Measurements from ENCODE around the gene POLR1G. TPM values are rescaled to one million over a fixed set of nuclear protein-coding genes. Genes with fewer than 3 reads are reported as not detected.

The POLR1G gene
- total and polyA plus RNA-seq, 9 of the 15 experiments (the other 6 are each of a cell fraction or from before 2014, with no cell fraction given) = 3.0 to 50.1 (median 27.4) TPM

DNA sequence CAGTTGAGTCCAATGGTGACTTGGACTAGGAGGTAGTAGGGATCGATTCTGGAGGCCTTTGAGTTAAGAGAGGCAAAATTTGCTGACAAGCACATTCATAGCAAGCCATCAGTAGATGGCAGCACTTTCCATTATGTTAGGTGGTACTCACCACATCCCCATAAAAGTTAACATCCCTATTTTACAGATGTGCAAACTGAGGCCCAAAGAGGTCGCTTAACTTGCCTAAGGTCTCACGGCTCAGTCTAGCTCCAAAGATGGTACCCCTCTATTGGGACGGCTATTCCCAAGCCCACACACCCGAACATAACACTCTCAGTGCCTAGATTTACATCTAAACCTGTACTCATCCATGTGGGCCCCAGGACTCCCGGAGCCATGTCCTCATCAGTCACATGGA lies 39.9 kb downstream of the POLR1G start (continued):
- TF ChIP-seq, protein P1, sequence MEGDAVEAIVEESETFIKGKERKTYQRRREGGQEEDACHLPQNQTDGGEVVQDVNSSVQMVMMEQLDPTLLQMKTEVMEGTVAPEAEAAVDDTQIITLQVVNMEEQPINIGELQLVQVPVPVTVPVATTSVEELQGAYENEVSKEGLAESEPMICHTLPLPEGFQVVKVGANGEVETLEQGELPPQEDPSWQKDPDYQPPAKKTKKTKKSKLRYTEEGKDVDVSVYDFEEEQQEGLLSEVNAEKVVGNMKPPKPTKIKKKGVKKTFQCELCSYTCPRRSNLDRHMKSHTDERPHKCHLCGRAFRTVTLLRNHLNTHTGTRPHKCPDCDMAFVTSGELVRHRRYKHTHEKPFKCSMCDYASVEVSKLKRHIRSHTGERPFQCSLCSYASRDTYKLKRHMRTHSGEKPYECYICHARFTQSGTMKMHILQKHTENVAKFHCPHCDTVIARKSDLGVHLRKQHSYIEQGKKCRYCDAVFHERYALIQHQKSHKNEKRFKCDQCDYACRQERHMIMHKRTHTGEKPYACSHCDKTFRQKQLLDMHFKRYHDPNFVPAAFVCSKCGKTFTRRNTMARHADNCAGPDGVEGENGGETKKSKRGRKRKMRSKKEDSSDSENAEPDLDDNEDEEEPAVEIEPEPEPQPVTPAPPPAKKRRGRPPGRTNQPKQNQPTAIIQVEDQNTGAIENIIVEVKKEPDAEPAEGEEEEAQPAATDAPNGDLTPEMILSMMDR (IDR thresholded peaks at IDR 0.05 in 2 of 3, conservative IDR thresholded peaks at IDR 0.05 in 1 of 3; ENCODE audit: insufficient read depth in 2 of 3, low read depth in 1 of 3, low read length in 3 of 3) = peak; percentile 46 to 60 (median 57)
- TF ChIP-seq BCOR (IDR thresholded peaks at IDR 0.05) = peak; percentile 99
- TF ChIP-seq RB1 (IDR thresholded peaks at IDR 0.05; ENCODE audit: low read depth) = peak; percentile 41; the same call in 1 of the 2 replicates
- TF ChIP-seq GABPB2 (CRISPR knock-in tag; conservative IDR thresholded peaks at IDR 0.05) = no peak
- TF ChIP-seq, protein P2, sequence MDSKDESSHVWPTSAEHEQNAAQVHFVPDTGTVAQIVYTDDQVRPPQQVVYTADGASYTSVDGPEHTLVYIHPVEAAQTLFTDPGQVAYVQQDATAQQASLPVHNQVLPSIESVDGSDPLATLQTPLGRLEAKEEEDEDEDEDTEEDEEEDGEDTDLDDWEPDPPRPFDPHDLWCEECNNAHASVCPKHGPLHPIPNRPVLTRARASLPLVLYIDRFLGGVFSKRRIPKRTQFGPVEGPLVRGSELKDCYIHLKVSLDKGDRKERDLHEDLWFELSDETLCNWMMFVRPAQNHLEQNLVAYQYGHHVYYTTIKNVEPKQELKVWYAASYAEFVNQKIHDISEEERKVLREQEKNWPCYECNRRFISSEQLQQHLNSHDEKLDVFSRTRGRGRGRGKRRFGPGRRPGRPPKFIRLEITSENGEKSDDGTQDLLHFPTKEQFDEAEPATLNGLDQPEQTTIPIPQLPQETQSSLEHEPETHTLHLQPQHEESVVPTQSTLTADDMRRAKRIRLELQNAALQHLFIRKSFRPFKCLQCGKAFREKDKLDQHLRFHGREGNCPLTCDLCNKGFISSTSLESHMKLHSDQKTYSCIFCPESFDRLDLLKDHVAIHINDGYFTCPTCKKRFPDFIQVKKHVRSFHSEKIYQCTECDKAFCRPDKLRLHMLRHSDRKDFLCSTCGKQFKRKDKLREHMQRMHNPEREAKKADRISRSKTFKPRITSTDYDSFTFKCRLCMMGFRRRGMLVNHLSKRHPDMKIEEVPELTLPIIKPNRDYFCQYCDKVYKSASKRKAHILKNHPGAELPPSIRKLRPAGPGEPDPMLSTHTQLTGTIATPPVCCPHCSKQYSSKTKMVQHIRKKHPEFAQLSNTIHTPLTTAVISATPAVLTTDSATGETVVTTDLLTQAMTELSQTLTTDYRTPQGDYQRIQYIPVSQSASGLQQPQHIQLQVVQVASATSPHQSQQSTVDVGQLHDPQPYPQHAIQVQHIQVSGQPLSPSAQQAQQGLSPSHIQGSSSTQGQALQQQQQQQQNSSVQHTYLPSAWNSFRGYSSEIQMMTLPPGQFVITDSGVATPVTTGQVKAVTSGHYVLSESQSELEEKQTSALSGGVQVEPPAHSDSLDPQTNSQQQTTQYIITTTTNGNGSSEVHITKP (IDR thresholded peaks at IDR 0.05; ENCODE audit: partially characterized antibody) = peak; percentile 25
- TF ChIP-seq PTBP1 (IDR thresholded peaks at IDR 0.05; ENCODE audit: low read depth, low read length) = 0 out of 2 replicates have a peak, but pooled peaks have one; percentile 75
- TF ChIP-seq KDM1A (IDR thresholded peaks at IDR 0.05) = peak; percentile 91 to 96
- peak in 1 of 2 experiments; percentile 79; a peak in 2 of 3 replicates for TF ChIP-seq CBX3 (IDR thresholded peaks at IDR 0.05; ENCODE audit: borderline replicate concordance in 1 of 2, low read length in 2 of 2)
- no peak for TF ChIP-seq MEIS2 (IDR thresholded peaks at IDR 0.05; ENCODE audit: partially characterized antibody)
- peak; percentile 87 for TF ChIP-seq ESRRA (IDR thresholded peaks at IDR 0.05; ENCODE audit: borderline replicate concordance, low read depth)
- TF ChIP-seq ATF1 (CRISPR knock-in tag; IDR thresholded peaks at IDR 0.05) = no peak
- peak; percentile 32; the same call in 1 of the 2 replicates for TF ChIP-seq ATF1 (tag; IDR thresholded peaks at IDR 0.05)
- peak; percentile 93 for TF ChIP-seq ADNP (tag; IDR thresholded peaks at IDR 0.05)
- peak; percentile 60 to 95; a peak in 2 of 4 replicates for TF ChIP-seq RCOR1 (IDR thresholded peaks at IDR 0.05; ENCODE audit: borderline replicate concordance in 1 of 2, low read depth in 2 of 2, low read length in 2 of 2)
- peak; percentile 94 for TF ChIP-seq HDAC2 (IDR thresholded peaks at IDR 0.05)
- 0 out of 2 replicates have a peak, but pooled peaks have one; percentile 62 for TF ChIP-seq FOXK1 (CRISPR knock-in tag; IDR thresholded peaks at IDR 0.05; ENCODE audit: borderline replicate concordance)
- peak; percentile 16 to 58; a peak in 2 of 4 replicates for TF ChIP-seq RAD21 (CRISPR knock-in tag; conservative IDR thresholded peaks at IDR 0.05 in 1 of 2, IDR thresholded peaks at IDR 0.05 in 1 of 2)
- TF ChIP-seq MAFF (IDR thresholded peaks at IDR 0.05; ENCODE audit: low read length) = peak; percentile 98

Data from K562 (cell line).